Ovary (tissue), 3 donors: ENCODE measurements around the gene AMPH.

Experiments used
- EP300 ChIP-seq: sonication (generic); formaldehyde crosslinking; IDR thresholded peaks from one replicate; pipeline ENCODE4 v1.6.1; 2017; ENCODE audit warnings: antibody characterized with exemption
- TF ChIP-seq, protein P1 (sequence below), 3 donors: fragments of 450-650 bp in 2 of 3; fragments of 200-600 bp in 1 of 3; IDR thresholded peaks; one replicate each; pipeline versions ENCODE4 v1.5.1 to v1.8.0; 2016 to 2022; ENCODE audit warnings: antibody characterized with exemption in 3 of 3, mild to moderate bottlenecking in 1 of 3
- donor health status: DM: no; HTN: no; CAD: no.

DNA sequence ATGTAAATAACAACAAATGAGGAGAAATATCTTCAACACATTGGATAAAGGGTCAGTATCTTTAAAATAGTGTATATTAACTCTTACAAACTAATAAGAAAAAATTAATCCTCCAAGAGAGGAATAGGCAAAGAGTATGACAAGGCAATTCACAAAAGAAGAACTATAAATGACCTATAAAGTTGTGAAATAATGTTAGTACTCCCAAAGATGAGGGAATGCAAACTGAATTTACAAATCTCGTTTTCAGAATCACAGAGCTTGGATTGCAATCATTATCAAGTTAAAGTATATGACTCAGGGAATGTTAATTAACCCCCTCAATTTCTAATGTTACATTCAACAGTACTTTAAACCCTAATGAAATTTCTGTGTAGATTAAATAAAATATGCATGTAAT lies 270.4 kb downstream of the AMPH start:
- TF ChIP-seq, protein P1, sequence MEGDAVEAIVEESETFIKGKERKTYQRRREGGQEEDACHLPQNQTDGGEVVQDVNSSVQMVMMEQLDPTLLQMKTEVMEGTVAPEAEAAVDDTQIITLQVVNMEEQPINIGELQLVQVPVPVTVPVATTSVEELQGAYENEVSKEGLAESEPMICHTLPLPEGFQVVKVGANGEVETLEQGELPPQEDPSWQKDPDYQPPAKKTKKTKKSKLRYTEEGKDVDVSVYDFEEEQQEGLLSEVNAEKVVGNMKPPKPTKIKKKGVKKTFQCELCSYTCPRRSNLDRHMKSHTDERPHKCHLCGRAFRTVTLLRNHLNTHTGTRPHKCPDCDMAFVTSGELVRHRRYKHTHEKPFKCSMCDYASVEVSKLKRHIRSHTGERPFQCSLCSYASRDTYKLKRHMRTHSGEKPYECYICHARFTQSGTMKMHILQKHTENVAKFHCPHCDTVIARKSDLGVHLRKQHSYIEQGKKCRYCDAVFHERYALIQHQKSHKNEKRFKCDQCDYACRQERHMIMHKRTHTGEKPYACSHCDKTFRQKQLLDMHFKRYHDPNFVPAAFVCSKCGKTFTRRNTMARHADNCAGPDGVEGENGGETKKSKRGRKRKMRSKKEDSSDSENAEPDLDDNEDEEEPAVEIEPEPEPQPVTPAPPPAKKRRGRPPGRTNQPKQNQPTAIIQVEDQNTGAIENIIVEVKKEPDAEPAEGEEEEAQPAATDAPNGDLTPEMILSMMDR (IDR thresholded peaks at IDR 0.05), result no peak
- no peak for TF ChIP-seq EP300
